COLO668 (cell line): ENCODE data around the gene VEGFB.

Experiments used
- DNase-seq: peaks from one replicate; lab custom pipeline; 2025; ENCODE audit not compliant: unreplicated experiment; lab: John Stamatoyannopoulos, UW

VEGFB gene, protein sequence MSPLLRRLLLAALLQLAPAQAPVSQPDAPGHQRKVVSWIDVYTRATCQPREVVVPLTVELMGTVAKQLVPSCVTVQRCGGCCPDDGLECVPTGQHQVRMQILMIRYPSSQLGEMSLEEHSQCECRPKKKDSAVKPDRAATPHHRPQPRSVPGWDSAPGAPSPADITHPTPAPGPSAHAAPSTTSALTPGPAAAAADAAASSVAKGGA

DNA sequence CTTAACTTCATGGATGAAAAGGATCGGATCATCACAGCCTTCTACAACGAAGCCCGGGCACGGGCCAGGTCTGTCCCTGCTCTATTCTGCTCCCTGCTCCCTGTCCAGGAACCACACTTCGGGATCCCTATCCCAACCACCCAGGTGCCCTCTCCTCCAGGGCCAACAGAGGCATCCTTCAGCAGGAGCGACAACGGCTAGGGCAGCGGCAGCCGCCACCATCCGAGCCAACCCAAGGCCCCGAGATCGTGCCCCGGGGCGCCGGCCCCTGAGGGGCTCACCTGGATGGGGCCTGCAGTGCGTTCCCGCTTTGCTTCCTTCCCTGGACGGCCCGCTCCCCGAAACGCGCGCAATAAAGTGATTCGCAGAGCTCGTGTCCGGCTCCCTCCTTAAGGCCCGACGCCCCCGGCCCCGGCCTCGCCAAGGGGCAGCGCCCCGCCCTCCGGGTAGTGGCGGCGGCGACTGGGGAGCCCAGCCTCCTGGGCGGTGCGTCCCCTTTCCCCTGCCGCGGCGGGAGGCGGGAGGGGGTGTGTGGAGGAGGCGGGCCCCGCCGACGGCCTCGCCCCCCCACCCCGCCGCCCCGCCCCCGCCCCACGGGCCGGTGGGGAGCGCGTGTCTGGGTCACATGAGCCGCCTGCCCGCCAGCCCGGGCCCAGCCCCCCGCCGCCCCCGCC, at the start of gene VEGFB:
Gene VEGFB, plus strand, starts transcription at position 672 of the 674 bp plus-strand sequence. CDS start 250 bp downstream, outside the sequence.
- DNase-seq, result peak; percentile 77

DNA sequence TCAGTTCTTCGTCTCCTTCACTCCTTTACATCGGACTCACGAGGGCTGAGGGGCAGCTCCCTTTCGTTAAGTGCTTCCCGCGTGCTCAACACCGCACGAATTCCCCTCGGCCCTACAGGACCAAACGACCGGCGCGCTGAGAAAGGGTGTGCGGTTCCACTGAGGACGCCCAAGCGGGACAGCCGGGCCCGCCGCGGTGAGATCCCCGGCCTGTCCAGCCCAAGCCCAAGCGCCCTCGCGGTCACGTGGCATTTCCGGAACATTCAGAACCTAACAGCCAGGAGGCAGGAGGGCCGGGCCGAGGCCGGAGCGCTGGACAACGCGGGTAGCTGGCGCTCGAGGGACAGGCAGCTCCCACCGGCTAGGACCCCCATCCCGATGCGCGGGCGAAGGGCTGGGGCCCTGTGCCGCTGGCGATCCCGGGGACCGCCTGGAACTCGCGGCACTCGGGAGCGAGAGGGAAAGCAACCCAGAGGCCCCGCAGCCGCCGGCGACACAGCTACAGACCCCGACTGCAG, 49.1 kb upstream of the VEGFB start:
- peak; percentile 86 for DNase-seq

DNA sequence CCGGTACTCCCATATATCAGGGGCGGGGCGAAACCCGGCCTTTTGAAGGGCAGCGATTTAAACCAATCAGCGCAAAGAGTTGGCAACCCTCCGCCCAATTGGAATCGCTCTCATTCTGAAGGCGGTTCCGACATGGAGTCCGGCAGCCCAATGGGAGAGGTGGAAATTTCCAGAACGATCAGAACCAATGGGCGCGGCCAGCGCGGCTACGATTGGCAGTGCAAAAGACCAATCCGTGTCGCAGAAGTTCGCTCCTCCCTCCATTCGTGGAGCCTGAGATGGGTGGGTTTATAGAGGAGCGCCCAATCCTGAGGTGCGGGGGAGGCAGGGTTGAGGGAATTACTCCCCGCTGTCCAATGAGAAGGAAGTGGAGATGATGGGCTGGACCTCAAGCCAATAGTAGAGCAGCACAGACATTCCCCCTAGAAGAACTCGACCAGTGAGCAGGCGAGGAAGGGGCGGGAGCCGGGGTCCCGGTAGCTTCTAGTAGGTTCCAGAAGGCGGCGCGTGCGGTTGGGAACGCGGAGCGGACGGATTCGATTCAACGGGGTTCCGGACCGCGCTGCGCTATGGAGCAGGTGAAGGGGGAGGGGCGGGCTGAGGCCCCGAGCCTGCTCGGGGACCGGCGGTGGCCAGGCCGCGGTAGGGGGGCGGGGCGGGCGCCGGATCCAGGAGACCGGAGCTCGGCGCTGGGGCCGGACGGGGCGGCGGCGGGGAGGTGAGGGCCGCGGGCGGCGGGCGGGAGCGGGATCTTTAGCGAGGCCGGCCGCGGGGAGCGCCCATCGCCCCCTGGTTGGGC, 48.5 kb upstream of the VEGFB start, which contains the start of gene STIP1:
Gene STIP1, plus strand, starts transcription at position 479 of the 799 bp plus-strand sequence. Its CDS starts 91 bp downstream, at position 570.
- peak; percentile 100 for DNase-seq

DNA sequence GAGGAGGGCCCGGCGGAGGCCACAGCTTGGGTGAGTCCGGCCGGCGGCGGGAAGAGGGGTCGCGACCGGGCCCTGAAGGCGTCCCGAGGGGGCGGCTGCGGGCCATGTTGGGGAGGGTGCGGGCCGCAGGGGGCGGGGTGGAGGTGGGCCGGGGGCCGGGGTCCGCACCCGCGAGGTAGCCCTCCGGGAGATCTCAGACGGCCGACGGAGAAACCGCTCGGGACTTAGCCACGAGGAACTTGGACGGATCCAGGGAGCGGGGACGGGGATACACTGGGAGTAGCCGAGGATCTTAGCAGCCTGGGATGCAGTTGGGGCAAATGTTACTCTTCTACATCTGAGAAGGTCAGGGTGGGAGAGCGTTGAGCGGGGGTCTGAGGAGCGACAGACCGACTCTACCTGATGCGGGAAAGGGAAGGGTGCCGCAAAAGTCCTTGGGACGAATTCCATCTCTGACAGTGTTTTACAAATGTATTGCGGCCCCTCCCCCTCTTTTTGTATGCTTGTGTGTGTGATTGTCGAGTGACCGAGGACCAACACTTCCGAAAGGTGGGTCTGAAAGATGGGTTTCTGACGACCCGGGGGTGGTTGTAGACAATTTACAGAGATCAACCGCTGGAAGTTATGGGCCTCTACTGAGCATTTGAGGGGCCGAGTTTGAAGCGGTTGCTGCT, 47.8 kb upstream of the VEGFB start:
- no peak for DNase-seq

DNA sequence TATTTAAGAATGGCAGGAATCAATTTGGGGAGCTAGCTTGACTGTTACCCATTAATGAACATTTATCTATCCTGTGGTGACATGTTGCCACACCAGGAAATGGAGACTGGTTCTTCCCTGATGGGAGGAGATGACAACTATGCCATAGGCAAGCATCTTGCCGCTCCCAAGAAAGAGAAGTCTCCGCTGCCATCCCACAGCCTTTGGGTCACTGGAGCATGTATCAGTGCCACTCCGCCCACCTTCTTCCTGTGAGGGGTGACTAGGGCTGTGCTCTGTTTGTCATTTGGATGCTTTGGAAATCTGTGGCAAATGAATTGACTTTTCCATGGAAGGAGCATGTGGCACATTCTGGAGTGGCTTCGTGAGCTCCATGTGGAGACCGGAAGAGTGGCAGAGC, 42.0 kb upstream of the VEGFB start:
- no peak for DNase-seq

DNA sequence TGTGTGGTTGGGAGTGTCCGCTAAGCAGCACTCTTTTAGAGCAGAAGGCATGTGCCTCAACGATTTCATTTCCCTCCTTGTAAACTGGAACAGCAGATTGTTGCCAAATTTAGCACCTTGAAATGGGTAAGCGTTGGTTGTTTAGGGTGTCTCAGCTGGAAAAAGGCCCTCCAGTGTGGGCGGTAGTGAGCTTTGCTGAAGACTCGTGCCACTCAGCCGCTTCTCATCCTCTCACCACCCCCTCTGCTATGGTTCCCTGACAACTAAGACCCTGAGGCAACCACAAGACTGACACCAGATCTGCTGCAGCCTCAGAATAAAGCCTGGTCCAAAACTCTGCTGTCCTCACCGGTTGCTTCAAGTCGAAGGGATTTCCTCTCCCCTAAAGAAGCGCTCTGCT, 37.8 kb upstream of the VEGFB start:
- no peak for DNase-seq

DNA sequence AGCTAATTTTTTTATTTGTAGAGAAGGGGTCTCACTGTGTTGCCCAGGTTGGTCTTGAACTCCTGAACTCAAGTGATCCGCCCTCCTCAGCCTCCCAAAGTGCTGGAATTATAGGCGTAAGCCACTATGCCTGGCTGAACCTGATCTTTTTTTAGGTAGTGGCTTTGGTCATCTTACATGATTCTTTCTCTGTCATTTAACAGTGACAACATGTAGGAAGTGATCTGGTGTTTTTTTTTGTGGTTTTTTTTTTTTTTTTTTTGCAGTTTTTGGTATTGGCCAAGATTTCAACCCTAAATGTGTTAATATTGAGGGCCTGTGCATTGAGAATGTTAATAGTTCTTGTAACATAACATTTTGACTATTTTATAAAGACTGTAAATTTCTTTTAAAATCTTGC, 35.9 kb upstream of the VEGFB start:
- no peak for DNase-seq

DNA sequence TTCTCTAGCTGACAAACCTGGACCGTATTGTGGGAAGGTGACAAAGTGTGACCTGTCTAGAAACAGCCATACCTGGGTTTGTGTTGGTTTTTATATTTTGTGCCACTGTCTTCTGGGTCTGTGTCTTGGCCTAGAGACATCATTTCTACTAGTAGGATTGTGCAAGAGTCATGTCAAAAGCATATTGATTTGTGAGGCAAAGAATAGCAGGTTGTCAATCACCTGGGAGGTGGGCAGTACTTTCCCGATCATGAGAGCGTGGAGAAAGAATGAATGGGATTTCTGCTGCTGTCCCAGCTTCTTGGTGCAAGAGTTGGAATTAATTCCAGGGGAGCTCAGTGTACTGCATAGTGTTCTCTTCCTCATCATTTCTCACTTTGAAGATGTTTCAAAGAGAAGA, 32.8 kb upstream of the VEGFB start:
- no peak for DNase-seq

DNA sequence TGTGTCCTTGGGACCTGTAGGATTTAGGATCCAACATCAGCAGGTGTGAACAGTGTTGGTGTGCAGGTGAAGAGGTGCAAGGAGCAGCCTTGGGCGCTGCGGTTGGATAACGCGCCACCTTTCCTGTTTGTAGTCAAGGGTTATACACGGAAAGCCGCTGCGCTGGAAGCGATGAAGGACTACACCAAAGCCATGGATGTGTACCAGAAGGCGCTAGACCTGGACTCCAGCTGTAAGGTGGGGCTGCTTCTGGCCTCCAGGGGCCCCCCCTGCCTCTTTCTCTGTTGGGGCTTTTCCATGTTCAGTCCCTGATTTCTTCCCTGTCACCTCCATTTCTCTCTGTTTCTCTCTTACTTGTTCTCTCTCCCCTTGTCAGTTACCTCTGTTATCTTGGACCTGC, 31.4 kb upstream of the VEGFB start:
- no peak for DNase-seq

DNA sequence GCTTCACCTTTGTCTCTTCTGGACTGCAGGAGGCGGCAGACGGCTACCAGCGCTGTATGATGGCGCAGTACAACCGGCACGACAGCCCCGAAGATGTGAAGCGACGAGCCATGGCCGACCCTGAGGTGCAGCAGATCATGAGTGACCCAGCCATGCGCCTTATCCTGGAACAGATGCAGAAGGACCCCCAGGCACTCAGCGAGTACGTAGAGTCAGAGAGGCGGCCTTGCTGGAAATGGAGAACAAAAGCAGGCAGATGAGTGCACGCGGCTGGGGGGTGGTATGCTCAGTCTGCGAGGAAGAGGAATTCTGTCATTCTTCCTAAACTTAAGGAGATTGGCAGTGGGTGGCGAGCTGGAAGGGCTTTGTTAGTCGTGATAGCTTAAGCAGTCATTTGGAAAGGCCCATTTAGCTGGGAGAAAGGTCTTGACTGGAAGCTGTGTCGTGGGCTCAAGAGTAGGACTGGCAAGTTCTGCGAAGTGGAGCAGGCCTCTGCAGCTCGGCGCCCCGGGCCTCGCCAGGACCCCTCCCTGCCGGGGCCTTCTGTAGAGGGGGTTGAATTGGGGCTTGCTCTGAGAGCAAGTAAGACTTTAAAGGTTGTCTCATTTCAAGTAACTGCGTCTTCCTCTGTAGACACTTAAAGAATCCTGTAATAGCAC, 30.8 kb upstream of the VEGFB start:
- no peak for DNase-seq

DNA sequence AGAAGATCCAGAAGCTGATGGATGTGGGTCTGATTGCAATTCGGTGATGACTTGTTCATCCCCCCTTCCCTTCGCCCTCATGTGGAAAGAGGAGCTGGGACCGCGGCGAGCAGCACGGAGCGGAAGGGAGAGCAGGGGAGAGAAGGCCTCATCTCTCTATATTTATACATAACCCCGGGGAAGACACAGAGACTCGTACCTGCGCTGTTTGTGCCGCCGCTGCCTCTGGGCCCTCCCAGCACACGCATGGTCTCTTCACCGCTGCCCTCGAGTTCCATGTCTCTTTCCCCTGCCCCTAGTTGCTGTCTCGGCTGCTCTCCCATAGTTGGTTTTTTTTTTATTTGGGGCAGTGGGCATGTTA, 30.3 kb upstream of the VEGFB start:
- no peak for DNase-seq

DNA sequence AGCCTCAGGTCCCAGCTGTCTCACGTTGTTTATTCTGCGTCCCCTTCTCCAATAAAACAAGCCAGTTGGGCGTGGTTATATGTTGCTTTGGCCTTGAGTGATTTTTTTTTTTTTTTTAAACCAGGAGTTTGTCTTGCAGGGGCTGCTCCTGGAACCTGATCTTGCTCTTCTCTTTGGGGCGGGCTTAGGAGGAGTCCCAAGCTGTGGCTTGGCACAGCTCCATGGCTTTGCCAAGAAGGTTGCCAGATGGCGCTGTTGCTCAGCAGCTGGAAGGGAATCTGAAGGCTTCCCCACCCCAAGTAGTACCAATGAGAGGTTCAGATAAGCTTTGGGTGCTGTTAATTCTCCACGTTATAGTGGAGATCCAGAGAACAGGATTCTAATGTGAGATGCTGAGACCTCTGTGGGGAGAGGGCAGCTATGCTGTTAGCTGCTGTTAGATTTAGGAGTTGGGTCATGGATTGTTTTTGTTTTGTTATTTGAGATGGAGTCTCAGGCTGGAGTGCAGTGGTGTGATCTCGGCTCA, 29.9 kb upstream of the VEGFB start:
- peak; percentile 64 for DNase-seq

DNA sequence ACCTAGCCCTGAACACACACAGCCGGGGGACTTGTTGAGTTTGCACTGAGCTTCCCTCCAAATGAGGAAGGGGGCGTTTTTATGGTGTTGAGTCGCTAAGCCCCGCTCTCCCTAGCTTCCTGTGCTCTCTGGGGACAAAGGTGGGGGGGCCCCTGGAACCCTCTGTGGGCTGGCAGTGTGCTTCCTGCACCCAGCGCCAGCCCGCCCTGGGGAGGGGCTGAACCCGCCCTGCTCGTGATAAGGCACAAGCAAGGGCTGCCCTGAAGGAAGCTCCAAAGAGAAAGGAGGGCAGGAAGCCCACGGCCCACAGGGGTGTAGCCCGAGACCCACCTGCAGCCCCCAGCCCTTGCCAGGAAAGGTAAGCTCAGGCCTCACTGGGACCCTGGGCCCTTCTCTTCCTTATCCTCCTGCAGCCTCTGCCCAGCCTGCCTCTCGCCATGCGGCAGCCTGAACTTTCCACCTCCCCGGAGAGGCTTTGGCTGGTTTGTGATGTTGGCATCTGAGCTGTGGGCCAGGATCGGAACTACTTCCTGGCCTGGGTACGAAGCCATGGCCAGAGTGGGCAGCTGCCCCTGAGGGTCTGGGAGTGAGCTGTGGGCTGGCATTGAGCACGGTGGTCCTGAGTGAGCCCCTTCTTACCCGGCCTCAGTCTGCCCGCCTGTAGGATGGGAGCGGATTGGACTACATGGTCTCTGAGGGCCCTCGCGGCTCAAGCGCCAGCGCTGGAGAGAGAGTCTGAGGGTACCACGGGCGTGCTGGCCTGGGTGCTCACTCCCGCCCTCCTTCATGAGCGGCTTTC, 27.7 kb upstream of the VEGFB start, which contains the start of gene FERMT3:
Gene FERMT3, plus strand, starts transcription at position 265 of the 799 bp plus-strand sequence. CDS start 644 bp downstream, outside the sequence.
- DNase-seq, result no peak

DNA sequence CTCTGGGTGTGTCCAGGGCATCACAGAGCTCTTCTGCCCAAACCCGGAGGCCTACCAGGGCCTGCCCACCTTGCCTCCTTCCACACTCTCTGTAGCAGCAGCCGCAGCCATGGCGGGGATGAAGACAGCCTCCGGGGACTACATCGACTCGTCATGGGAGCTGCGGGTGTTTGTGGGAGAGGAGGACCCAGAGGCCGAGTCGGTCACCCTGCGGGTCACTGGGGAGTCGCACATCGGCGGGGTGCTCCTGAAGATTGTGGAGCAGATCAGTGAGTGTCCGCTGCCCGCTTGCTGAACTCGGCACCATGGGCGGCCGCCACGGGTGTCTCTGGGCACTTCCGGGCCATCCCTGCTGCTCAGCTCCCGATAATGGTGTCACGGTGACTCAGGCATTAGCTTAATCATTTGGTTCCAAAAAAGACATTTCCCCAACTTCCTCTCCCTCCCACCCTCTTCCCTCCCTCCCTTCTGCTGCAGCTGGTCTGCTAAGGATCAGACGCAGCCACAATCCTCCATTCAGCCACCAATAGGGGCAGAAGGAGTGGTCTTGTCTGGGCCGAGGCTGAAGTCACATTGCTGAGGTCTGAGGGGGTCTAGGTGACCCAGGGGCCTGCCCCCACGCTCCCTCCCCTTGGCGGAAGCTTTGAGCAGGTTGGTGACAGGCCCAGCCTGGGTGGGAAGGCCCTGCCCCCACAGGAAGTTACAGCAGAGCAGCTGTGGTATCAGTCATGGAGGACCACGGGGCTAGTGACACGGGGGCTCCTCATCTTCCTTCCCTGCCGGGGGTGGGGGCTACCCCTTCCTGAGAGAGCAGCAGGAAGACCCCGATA, 26.9 kb upstream of the VEGFB start:
- no peak for DNase-seq

DNA sequence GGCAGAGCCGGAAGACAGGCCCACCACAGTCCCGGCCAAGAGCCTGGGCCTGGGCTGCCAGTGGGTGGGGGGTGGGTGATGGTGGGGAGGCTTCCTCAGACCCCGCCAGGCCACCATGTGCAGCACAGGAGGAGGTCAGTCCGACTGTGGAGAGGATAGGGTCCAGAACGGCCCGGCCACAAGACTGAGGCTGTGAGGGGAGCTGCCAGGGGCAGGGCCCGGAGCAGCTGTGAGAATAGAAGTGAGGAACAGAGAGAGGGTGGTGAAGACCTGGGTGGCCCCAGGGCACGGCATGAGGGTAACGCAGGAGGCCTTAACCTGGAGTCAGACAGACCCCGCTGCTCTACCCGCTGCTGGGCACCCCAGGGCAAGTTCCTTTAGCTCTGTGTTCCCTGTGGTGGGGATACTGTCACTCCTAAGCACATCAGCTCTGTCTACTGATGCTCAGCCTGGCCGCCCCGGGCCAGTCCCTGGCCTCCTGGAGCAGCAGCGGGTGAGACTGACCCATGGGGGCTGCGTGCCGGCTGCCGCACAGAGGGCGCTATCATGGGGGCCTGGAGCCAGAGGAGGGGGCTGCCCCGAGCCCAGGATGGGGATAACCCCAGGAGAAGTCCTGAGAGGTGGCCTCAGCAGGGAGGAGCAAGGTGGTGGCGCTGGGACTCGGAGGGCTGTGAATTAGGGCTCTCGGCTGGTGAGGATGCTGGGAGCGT, 26.1 kb upstream of the VEGFB start:
- no peak for DNase-seq

DNA sequence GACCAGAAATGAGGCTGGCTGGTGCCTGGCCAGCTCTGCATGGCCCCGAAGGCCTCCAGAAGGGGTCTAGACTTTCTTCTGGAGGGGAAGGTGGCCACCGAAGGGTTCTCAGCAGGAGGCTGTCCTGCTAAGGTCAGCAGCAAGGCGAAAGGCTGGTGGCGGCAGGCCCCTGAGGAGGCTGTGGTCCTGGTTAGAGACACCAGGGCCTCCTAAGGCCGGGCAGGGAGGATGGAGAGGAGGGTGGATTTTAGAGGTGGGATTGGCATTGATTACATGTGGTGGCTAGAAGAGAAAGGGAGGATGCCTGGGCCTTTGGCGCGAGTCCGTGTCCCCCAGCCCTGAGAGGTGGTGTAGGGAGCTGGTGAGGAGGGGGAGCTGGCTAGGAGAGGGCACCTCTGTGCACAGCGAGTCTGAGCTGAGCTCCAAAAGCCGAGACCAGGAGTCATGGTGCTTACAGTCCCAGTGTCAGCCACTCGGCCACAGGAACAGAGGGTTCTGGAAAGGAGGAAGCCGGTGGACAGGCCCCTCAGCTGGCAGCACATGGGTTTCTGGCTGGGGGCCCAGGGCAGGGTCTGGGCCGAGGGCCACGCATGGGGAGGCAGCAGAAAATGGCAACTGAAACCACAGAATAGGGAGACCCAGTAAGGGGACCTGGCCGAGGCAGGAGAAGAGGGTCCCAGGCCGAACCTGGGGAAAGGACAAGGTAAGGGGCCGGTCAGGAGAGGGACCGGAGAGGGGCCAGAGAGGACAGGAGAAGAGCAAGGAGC, 25.4 kb upstream of the VEGFB start:
- no peak for DNase-seq

DNA sequence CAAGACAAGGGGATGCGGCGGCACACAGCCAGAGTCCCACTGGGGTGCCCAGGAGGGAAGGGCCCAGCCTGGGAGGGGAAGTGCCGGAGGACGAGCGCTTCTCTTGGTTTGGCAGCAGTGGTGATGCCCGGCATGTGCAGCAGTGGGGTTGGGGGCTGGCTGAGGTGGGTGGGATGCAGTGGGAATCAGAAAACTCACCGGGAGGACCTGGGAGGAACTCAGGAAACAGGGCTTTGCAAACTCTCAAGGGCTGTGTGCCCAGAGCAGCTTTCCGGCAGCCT, 24.9 kb upstream of the VEGFB start:
- DNase-seq, result no peak
